NCI-H2029 (cell line): ENCODE measurements around the gene LENG8.
"Not testable (repeated sequence)": the region's sequence is repeated elsewhere in the genome, so short reads cannot be mapped to it uniquely, and the experiment has no call there.

Source experiments
- DNase-seq: peaks from one replicate; lab custom pipeline; 2025; lab: John Stamatoyannopoulos, UW

Gene LENG8

DNA sequence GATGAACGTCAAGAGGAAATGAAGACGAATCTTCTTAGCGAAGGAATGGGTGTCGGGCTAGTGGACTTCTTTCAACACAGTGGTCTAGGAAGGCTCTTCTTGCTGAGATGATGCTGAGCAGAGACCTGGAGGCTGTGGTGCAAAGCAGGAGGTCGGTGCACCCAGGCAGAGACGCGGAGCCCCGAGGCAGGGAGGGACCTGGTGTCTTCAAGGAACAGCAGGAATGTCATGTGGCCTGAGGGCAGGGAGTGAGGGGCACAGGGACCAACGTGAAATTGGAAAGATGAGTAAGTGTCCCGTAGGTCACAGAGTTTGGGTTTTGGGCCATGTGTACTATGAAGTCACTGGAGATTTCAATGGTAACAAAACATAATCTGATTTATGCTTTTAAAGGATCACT lies 35.5 kb downstream of the LENG8 start:
- no peak for DNase-seq

DNA sequence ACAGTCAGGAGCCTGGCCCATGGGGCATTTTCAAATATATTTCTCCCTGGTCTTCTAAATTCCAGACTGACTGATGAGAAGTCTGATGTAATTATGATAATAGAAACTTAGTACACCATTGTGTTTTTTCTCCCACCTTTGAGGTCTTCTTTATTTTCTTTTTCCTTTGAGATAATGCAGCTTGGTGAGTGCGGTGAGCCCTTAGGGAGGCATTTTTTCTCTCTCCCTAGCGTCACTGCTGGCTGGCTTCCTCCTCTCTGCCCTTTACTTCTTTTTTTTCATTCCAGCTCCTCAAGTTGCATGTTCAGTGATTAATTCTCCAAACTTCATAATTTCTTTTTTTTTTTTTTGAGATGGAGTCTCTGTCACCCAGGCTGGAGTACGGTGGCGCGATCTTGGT lies 36.9 kb downstream of the LENG8 start:
- DNase-seq: no peak

DNA sequence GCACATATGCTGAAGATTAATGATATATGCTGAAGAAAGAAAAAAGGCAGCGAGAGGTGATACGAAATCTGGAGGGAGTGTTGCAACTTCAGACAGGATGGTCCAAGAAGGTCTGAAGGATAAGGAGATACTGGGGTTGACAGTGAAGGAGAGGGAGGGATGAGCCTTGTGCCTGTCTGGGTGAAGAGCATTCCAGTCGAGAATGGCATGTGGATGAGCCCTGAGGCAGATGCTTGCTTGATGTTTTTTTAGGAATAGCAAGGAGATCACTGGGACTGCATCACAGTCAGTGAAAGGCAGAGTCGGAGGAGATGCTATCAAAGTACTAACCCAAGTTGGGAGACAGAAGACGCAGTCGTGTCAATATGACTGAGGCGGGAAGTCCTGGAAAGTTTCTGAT lies 40.3 kb downstream of the LENG8 start:
- no peak for DNase-seq

DNA sequence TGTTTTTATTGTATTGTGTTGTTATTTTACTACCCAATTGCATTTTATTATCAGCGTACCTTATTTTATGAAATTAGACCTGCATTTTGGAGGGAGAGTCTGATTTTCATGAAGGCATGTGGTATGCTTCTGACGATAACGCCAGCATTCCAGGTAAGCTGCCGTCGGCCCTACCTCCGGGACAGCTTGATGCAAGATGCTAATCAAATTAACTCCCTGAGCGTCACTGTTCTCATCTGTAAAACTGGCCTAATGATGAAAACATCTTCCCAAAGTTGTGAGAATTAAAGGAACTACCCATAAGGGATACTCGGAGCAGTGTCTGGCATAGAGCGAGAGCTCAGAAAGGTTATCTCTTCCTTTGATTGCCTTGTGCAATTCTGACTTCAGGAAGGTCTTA lies 40.8 kb downstream of the LENG8 start:
- no peak for DNase-seq

DNA sequence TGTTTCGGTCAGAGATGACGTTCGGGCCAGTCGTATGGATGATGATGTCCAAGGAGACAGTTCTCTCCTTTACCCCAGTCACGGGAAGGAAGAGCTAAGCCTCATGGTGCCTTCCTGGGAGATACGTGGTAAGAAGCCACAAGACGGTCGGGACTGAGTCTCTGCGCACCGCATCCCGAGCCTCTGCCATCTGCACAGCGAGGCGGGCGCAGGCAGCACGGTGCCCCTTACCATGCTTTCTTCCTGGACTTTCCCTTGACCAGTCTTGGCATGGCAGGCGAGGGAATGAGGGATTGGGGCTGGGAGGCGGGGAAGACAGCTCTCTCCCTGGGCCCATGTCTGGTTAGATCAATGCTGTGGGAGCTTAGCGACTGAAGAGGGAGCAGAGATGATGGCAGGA lies 43.6 kb downstream of the LENG8 start:
- DNase-seq: no peak

DNA sequence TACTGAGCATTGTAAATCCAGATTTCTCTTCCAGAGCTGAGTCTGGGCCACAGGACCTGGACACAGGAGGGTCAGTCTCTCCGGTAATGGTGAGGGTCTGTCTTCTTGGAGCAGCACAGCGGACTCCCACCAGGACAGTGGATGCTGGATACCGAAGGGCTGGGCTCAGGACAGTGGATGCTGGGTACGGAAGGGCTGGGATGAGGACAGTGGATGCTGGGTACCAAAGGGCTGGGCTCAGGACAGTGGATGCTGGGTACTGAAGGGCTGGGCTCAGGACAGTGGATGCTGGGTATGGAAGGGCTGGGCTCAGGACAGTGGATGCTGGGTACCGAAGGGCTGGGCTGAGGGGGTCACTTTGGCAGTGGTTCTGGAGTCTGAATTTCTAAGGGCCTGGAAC lies 44.1 kb downstream of the LENG8 start:
- DNase-seq: not testable (repeated sequence)

DNA sequence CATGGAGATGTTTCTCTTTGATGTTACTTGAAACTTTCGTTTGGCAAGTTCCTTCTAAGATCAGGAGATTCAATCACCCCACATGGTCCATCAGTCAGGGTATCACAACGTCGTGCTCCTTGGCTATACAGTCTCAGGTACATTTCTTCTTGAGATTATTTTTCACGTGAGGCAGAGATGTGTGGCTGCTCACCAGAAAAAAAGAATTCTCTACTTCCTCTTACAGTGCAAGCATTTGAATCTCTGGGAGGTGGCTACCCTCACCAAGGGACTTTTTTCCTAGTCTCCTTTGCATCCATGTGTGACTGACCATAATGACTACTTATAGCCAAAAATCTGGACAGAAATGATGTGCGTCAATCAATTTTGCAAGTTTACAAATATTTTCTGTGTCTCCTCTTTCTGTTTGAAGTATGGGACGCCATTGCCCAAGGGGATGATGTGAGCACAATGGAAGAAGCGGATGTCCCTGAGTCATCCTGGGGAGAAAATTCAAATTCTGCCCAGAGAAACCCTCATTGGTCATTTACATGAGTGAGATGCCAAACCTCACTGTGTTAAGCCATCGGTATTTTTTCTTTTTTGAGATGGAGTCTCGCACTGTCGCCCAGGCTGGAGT lies 45.1 kb downstream of the LENG8 start:
- no peak for DNase-seq

DNA sequence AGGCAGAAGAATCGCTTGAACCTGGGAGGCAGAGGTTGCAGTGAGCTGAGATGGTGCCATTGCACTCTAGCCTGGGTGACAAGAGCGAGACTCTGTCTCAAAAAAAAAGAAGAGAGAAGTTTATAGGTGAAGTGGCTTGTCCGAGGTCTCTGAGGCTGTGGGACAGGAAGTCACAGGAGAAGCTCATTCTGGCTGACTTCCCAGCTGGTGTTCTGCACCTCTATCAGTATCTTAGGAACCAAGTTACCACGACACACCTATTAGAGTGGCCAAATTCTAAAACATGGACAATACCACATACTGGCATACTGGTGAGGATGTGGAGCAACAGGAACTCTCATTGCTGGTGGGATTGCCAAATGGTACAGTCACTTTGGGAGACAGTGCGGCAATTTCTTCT lies 46.3 kb downstream of the LENG8 start:
- DNase-seq: not testable (repeated sequence)

DNA sequence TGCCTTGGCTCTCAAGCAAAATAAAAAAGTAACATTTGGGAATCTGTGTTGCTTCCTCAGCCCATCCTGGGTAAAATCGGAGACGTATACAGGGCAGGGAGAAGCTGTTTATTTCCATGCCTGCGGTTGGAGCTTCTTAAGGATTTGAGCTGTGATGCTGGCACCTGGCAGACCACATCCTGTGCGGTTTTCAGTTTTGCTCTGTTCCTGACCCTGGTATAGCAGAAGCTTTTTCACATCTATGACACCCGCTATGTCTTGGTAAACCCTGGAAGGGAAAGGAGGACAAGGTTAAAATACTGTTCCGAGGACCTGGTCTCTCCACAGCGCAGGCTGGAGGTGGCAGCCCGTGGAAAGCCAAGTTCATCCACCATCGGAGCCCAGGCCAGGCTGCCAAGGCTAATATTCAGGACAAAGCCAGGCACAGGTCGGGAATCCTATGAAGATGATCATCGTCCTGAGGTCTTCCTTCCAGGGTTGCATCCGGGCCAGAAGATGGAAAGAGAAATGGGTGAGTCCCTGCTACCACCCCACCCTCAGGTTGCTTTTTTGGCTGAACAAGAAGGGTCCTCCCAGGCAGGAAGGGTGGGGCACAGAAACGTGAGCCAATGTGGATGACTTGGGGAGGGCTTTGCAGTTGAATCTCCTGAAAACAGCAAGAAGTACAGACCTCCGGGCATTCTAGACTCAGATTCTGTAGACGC lies 48.9 kb downstream of the LENG8 start:
- not testable (repeated sequence) for DNase-seq

DNA sequence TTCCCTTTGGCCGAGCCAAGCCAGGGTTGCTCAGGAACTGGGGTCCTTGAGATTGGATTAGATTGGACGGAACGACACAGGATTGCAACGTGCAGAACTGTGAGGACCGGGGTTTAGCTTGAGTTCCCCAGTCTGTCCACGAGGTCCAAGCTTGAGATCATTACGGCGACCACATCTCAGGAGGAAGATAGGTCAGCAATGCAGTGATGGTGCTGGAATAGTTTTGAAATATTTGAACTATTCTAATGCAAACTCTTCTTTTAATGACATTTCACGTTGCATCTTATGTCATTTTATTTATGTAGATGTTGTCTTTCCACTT lies 49.4 kb downstream of the LENG8 start:
- not testable (repeated sequence) for DNase-seq

DNA sequence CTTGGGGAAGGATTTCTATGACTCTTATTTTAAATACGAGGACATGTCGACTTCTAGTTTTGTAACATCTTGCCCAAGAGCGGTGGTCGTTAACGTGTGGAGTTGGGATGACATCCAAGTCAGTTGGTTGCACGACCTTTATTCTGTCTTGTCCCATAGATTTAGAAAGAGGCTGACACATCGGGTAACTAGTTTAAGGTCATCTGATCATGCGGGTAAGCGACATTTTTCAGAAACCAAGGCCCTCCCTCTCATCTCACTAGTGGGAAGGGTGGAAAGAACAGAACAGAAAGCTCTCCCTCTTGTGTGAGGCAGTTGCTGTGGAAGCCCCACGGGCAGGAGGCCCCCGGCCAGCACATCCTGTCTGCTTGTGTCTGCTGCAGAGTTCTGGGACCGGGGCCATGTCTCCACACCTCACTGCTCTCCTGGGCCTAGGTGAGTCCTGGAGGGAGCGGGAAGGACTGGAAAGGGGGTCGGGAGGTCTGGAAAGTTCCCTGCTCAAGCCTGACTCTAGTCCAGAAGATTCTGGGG lies 53.6 kb downstream of the LENG8 start, which contains the start of gene LAIR2:
Gene LAIR2 (plus strand): TSS at position 314 of the 531 bp plus-strand sequence. CDS start 88 bp downstream, at position 402.
- DNase-seq: no peak

DNA sequence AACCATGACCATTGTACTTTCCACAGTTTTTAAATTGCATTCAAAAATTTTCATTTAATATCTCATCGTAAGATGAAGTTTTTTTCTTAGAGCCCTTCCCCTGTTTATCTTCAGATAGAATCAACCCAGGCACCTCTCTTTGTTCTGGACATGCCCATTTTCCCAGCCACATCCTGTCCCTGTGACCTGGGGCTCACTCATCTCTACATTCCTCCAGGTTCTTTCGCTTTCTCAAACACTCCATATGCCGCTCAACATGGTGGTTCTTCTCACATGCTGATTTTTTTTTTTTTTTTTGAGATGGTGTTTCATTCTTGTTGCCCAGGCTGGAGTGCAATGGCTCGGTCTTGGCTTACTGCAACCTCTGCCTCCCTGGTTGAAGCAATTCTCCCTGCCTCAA lies 56.5 kb downstream of the LENG8 start:
- not testable (repeated sequence) for DNase-seq

DNA sequence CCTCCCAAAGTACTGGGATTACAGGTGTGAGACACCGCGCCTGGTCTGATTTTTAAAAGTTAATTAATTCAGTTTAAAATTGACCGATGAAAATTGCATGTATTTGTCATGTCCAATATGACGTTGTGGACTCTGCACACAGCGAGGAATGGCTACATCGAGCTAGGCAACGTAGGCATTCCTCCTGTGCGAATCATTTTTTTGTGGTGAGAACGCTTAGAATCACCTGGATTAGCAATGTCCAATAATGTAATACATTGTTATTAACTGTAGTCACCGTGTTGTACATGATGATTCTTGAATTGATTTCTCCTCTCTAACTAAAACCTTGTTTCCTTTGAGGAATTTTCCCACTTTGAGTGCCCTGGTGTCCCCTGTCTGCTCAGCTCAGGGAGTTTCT lies 57.1 kb downstream of the LENG8 start:
- DNase-seq: no peak

DNA sequence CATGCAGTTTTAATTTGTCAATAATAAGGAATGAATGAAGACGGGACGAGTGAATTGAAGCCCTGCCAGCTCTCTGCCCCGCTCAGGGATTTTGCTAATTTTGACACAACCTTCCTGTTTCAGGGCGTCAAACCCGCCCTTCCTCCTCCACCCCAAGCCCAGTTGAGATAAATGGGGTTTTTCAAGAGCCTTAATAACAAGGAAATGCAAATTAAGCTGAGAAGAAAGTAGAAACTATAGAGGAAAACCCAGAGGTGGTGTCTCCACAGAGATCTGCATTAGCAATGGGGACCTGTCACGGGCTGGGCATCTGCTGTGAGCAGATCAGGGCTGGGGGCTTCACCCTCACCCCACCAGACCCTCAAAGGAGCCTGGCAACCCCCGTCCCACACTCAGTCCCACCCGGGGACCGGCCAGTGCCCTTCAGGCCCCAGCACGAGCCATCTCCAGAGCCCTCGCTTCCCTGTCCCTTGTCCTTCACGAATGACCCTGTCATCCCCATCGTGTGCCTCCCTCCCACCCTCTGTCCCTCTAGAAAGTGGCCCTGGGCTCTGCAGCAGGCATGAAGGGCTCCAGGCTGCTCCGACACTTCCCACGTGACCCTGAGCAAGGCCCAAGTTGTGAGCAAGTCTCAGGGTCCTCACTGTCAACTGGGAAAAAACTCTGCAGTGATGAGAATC lies 58.2 kb downstream of the LENG8 start:
- not testable (repeated sequence) for DNase-seq

DNA sequence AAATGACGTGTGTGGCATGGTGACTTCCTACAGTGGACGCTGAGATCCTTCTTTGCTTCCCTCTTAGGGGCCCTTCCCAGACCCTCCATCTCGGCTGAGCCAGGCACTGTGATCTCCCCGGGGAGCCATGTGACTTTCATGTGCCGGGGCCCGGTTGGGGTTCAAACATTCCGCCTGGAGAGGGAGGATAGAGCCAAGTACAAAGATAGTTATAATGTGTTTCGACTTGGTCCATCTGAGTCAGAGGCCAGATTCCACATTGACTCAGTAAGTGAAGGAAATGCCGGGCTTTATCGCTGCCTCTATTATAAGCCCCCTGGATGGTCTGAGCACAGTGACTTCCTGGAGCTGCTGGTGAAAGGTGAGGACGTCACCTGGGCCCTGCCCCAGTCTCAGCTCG lies 58.8 kb downstream of the LENG8 start:
- DNase-seq: no peak

DNA sequence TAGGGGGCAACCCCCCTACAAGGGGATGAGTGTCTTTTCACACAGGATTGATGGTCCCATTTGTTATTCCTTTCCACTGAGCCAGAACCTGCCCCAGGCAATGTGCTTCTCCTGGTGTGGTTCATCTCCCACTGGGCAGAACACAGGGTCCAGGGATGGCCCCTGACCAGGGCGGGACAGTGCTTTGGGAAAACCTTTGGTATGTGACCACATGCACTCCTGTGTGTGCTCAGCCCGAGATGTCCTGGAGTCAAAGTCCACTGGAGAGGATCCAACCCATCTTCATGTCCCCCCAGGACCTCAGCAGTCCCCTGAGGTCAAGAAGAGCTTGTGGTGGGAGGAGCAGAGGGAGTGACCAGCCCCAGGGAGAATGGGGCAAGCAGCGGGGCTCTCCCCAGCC lies 59.5 kb downstream of the LENG8 start:
- DNase-seq: not testable (repeated sequence)

DNA sequence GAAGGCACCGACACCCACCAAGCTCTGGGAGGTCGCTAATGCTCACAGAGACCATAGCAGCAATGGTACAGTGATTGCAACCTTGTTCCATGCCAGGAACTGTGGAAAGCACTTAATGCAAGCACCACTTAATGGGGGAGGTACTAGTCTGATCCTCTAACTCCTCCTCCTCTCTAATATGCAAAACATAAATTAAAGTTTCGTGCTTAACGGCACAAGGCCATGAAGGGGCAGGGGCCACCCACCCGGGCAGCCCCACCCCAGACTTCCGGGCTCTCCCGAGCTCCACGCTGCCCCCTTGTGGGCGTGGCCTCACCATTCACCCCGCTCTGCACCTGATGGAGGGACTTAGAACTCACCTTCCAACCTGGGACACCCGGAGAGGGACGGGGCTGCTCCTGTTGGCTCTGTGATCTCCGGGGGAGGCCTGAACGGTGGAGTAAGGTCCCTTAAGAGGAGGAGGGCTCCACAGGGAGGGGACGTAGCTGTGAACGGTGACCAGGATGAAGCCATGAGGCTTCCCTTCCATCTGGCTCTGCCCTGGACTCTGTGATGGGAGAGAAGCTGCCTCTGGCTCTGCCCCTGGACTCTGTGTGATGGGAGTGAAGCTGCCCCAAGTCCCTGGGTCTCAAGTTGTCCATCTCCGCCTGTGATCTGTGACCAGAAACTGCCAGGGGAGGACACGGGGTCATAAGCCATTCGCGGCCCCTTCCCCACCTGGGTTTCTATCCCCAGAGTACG lies 60.4 kb downstream of the LENG8 start:
- DNase-seq: not testable (repeated sequence)
